GM18520 (cell line): ENCODE data around the gene ELOVL7.
"Not testable (repeated sequence)": the region's sequence is repeated elsewhere in the genome, so short reads cannot be mapped to it uniquely, and the experiment has no call there.

ENCODE experiments used
- ATAC-seq: cut with Tn5 transposase; IDR thresholded peaks from one replicate; pipeline ENCODE4 v1.9.1; 2021; ENCODE audit not compliant: unreplicated experiment

ELOVL7 gene

GRCh38 chr5:60843936-60844905, at the start of gene ELOVL7:
ELOVL7 (minus strand) TSS chr5:60844269; CDS start chr5:60787397, 56,872 bp downstream.
- ATAC-seq: peak; percentile 81

GRCh38 chr5:60893521-60893920, 49.5 kb upstream of the ELOVL7 start:
- no peak for ATAC-seq

GRCh38 chr5:60891667-60892066, 47.6 kb upstream of the ELOVL7 start:
- ATAC-seq: no peak

GRCh38 chr5:60888359-60889061, 44.4 kb upstream of the ELOVL7 start:
- peak; percentile 75 for ATAC-seq

- ATAC-seq: no peak
Observed at GRCh38 chr5:60887746-60888145, 43.7 kb upstream of the ELOVL7 start.

GRCh38 chr5:60887096-60887495, 43.0 kb upstream of the ELOVL7 start:
- ATAC-seq: no peak

GRCh38 chr5:60886158-60886557, 42.1 kb upstream of the ELOVL7 start:
- no peak for ATAC-seq

GRCh38 chr5:60883229-60883628, 39.2 kb upstream of the ELOVL7 start:
- ATAC-seq: no peak

GRCh38 chr5:60872892-60873291, 28.8 kb upstream of the ELOVL7 start:
- no peak for ATAC-seq

- no peak for ATAC-seq
Observed at GRCh38 chr5:60870857-60871256, 26.8 kb upstream of the ELOVL7 start.

- not testable (repeated sequence) for ATAC-seq
Observed at GRCh38 chr5:60860572-60860971, 16.5 kb upstream of the ELOVL7 start.

- no peak for ATAC-seq
Observed at GRCh38 chr5:60856066-60856465, 12.0 kb upstream of the ELOVL7 start.

- ATAC-seq: no peak
Observed at GRCh38 chr5:60852940-60853339, 8.9 kb upstream of the ELOVL7 start.

GRCh38 chr5:60852317-60852716, 8.2 kb upstream of the ELOVL7 start:
- ATAC-seq: no peak

- ATAC-seq: no peak
Observed at GRCh38 chr5:60851626-60852025, 7.6 kb upstream of the ELOVL7 start.

GRCh38 chr5:60846298-60846697, 2.2 kb upstream of the ELOVL7 start:
- no peak for ATAC-seq

- no peak for ATAC-seq
Observed at GRCh38 chr5:60843386-60843935, 608 bp downstream of the ELOVL7 start.

- ATAC-seq: no peak
Observed at GRCh38 chr5:60842871-60843385, 1.1 kb downstream of the ELOVL7 start.

GRCh38 chr5:60841361-60841760, 2.7 kb downstream of the ELOVL7 start:
- no peak for ATAC-seq

GRCh38 chr5:60836131-60836530, 7.9 kb downstream of the ELOVL7 start:
- no peak for ATAC-seq

- ATAC-seq: no peak
Observed at GRCh38 chr5:60835554-60835953, 8.5 kb downstream of the ELOVL7 start.
